GM23338 (cell line): ENCODE measurements around the gene FNDC1. TPM values are rescaled to one million over a fixed set of nuclear protein-coding genes. Genes with fewer than 3 reads are reported as not detected.

Experiments
- ATAC-seq: fragments of 200-7000 bp; cut with Tn5 transposase; 3 replicates; pipeline ENCODE4 v1.9.1; 2020
- DNase-seq: peaks from one replicate; pipeline ENCODE4 v3.0.0-alpha.2; 2015; ENCODE audit warnings: low spot score
- H2AFZ ChIP-seq: fragments of 200-600 bp; sonication (generic); 2 replicates; pipeline ENCODE4 v1.8.0; 2016; ENCODE audit warnings: antibody characterized with exemption, mild to moderate bottlenecking, moderate library complexity
- H3F3A ChIP-seq: fragments of 200-600 bp; sonication (generic); replicated peaks from 2 replicates; pipeline ENCODE4 v1.8.0; 2017; ENCODE audit warnings: antibody characterized with exemption, mixed run types, low read depth
- H3K27ac ChIP-seq: fragments of 200-600 bp; sonication (generic); 2 replicates; pipeline ENCODE4 v1.6.1; 2016; ENCODE audit warnings: low read depth
- H3K27me3 ChIP-seq: fragments of 200-600 bp; sonication (generic); 2 replicates; pipeline ENCODE4 v1.8.0; 2016; ENCODE audit warnings: mild to moderate bottlenecking, mixed run types, moderate library complexity; ENCODE audit not compliant: insufficient read depth
- H3K36me3 ChIP-seq: fragments of 200-600 bp; sonication (generic); 2 replicates; pipeline ENCODE4 v1.8.0; 2016; ENCODE audit warnings: mild to moderate bottlenecking; ENCODE audit not compliant: insufficient read depth
- H3K4me1 ChIP-seq: fragments of 200-600 bp; sonication (generic); 2 replicates; pipeline ENCODE4 v1.8.0; 2016; ENCODE audit warnings: mild to moderate bottlenecking, moderate library complexity; ENCODE audit not compliant: insufficient read depth
- H3K4me2 ChIP-seq: fragments of 200-600 bp; sonication (generic); 2 replicates; pipeline ENCODE4 v1.7.1; 2017; ENCODE audit warnings: mixed run types
- H3K4me3 ChIP-seq: fragments of 200-600 bp; sonication (generic); 2 replicates; pipeline ENCODE4 v1.6.1; 2016; ENCODE audit warnings: mixed run types
- H3K79me2 ChIP-seq: fragments of 200-600 bp; sonication (generic); replicated peaks from 2 replicates; pipeline ENCODE4 v1.8.0; 2017; ENCODE audit warnings: mild to moderate bottlenecking; ENCODE audit not compliant: insufficient read depth
- H3K9me2 ChIP-seq: fragments of 200-600 bp; sonication (generic); 2 replicates; pipeline ENCODE4 v1.8.0; 2017; ENCODE audit not compliant: insufficient read depth
- H4K20me1 ChIP-seq: fragments of 200-600 bp; sonication (generic); replicated peaks from 2 replicates; pipeline ENCODE4 v1.8.0; 2017; ENCODE audit warnings: mild to moderate bottlenecking; ENCODE audit not compliant: insufficient read depth
- H3K27ac Mint-ChIP-seq: 2 replicates; pipeline ENCODE4 v1.8.0; 2020; ENCODE audit warnings: inconsistent platforms, mild to moderate bottlenecking, moderate library complexity, mixed read lengths
- H3K27me3 Mint-ChIP-seq: 3 replicates; pipeline ENCODE4 v1.8.0; 2022; ENCODE audit warnings: low read depth, mild to moderate bottlenecking, moderate library complexity, mixed read lengths, inconsistent platforms; ENCODE audit not compliant: insufficient read depth, poor library complexity
- H3K36me3 Mint-ChIP-seq: 3 replicates; pipeline ENCODE4 v1.8.0; 2021; ENCODE audit warnings: low read depth, mild to moderate bottlenecking, inconsistent platforms, moderate library complexity, mixed read lengths
- H3K4me1 Mint-ChIP-seq: 3 replicates; pipeline ENCODE4 v1.8.0; 2020; ENCODE audit warnings: mild to moderate bottlenecking, inconsistent platforms, mixed read lengths
- H3K4me3 Mint-ChIP-seq: 3 replicates; pipeline ENCODE4 v1.8.0; 2021; ENCODE audit warnings: moderate library complexity, mild to moderate bottlenecking, inconsistent platforms, mixed read lengths
- H3K9me3 Mint-ChIP-seq: 3 replicates; pipeline ENCODE4 v1.8.0; 2020; ENCODE audit warnings: moderate library complexity, mild to moderate bottlenecking, inconsistent platforms, mixed read lengths
- CREB1 ChIP-seq: fragments of 250-450 bp; sonication (Bioruptor Pico); IDR thresholded peaks from 2 replicates; pipeline ENCODE4 v1.5.0; 2020; ENCODE audit warnings: low read depth, mild to moderate bottlenecking, moderate library complexity
- ETS1 ChIP-seq: IDR thresholded peaks from 2 replicates; pipeline ENCODE4 v1.6.1; 2016; ENCODE audit warnings: antibody characterized with exemption
- EZH2 ChIP-seq: fragments of 200-600 bp; sonication (generic); IDR thresholded peaks from one replicate; pipeline ENCODE4 v1.8.0; 2017; ENCODE audit warnings: antibody characterized with exemption, mild to moderate bottlenecking, low read depth; ENCODE audit not compliant: unreplicated experiment
- EZH2phosphoT487 ChIP-seq: fragments of 200-600 bp; sonication (generic); IDR thresholded peaks from one replicate; pipeline ENCODE4 v1.8.1; 2018; ENCODE audit warnings: antibody characterized with exemption; ENCODE audit not compliant: unreplicated experiment
- JUNB ChIP-seq: IDR thresholded peaks from one replicate; pipeline ENCODE4 v1.6.1; 2016; ENCODE audit warnings: antibody characterized with exemption; ENCODE audit not compliant: unreplicated experiment
- NANOG ChIP-seq: IDR thresholded peaks from 2 replicates; pipeline ENCODE4 v1.6.1; 2016; ENCODE audit warnings: antibody characterized with exemption, borderline replicate concordance
- POLR2AphosphoS5 ChIP-seq: IDR thresholded peaks from 2 replicates; pipeline ENCODE4 v1.6.1; 2016; ENCODE audit warnings: antibody characterized with exemption, low read depth
- REST ChIP-seq: IDR thresholded peaks from one replicate; pipeline ENCODE4 v1.6.1; 2018; ENCODE audit warnings: antibody characterized with exemption; ENCODE audit not compliant: unreplicated experiment
- STAT1 ChIP-seq: IDR thresholded peaks from one replicate; pipeline ENCODE4 v1.6.1; 2016; ENCODE audit warnings: antibody characterized with exemption; ENCODE audit not compliant: unreplicated experiment
- ZNF114 ChIP-seq: fragments of 250-450 bp; sonication (Bioruptor Pico); IDR thresholded peaks from 2 replicates; pipeline ENCODE4 v1.5.0; 2020; ENCODE audit warnings: mild to moderate bottlenecking, moderate library complexity
- ZNF331 ChIP-seq: fragments of 250-450 bp; sonication (Bioruptor Pico); IDR thresholded peaks from 2 replicates; pipeline ENCODE4 v1.5.0; 2020; ENCODE audit warnings: low read depth, mild to moderate bottlenecking, moderate library complexity
- ZNF462 ChIP-seq: fragments of 250-450 bp; sonication (Bioruptor Pico); IDR thresholded peaks from 2 replicates; pipeline ENCODE4 v1.5.0; 2020; ENCODE audit warnings: mild to moderate bottlenecking, moderate library complexity
- polyA plus RNA-seq: library from polyadenylated mRNA; unstranded; fragments of >200 nt; fragmentation: Nextera tagmentation; extraction: Ambion mirVana; gene quantifications from 2 replicates; pipeline ENCODE4 v1.2.1, GENCODE V29; 2016
- total RNA-seq: library from RNA; depleted of rRNA; stranded (reverse); fragments of >200 nt; shearing (Covaris generic); gene quantifications from 2 replicates; pipeline ENCODE4 v1.2.3, GENCODE V29; 2014

FNDC1 gene
- total and polyA plus RNA-seq, 2 experiments from 2014 or later = 0.38 to 0.57 TPM

GRCh38 chr6:159194421-159194820 lies 25.2 kb downstream of the FNDC1 start:
- H3K27ac ChIP-seq = no peak overlapping the region
- no peaks in the 10 kb centered on the region for H3K9me3 Mint-ChIP-seq
- H3K36me3 ChIP-seq = no peaks in the 10 kb centered on the region
- no peak for TF ChIP-seq ETS1
- no peak for TF ChIP-seq EZH2phosphoT487
- no peaks in the 10 kb centered on the region for H3K79me2 ChIP-seq
- no peaks in the 10 kb centered on the region for H3K27me3 Mint-ChIP-seq
- no peak overlapping the region for H2AFZ ChIP-seq
- H3K4me2 ChIP-seq = no peak overlapping the region
- H3K4me1 ChIP-seq = no peaks in the 10 kb centered on the region
- H3K4me3 ChIP-seq = no peak overlapping the region
- no peak for ATAC-seq
- no peaks in the 10 kb centered on the region for H3F3A ChIP-seq
- no peaks in the 10 kb centered on the region; the same call in 1 of the 2 replicates for H4K20me1 ChIP-seq
- no peak overlapping the region for H3K27ac Mint-ChIP-seq
- no peaks in the 10 kb centered on the region for H3K36me3 Mint-ChIP-seq
- peaks cover 19% of the 10 kb centered on the region; the same call in 1 of the 2 replicates for H3K9me2 ChIP-seq
- no peaks in the 10 kb centered on the region for H3K4me1 Mint-ChIP-seq
- no peak overlapping the region for H3K4me3 Mint-ChIP-seq
- no peak for DNase-seq
- H3K27me3 ChIP-seq = no peaks in the 10 kb centered on the region

GRCh38 chr6:159196430-159196975 lies 27.3 kb downstream of the FNDC1 start:
- Histone ChIP-seq H3K79me2 (no peaks in the 10 kb centered on the region), H3F3A (no peaks in the 10 kb centered on the region), H3K36me3 (no peaks in the 10 kb centered on the region), H2AFZ (no peak overlapping the region), H3K4me2 (no peak overlapping the region), H3K4me3 (no peak overlapping the region), H3K27ac (no peak overlapping the region), H3K27me3 (no peaks in the 10 kb centered on the region), H4K20me1 (no peaks in the 10 kb centered on the region; the same call in 1 of the 2 replicates), H3K4me1 (no peaks in the 10 kb centered on the region), H3K9me2 (peaks cover 19% of the 10 kb centered on the region; the same call in 1 of the 2 replicates)
- ATAC-seq (no peak), DNase-seq (no peak)
- Mint-ChIP-seq H3K4me1 (no peaks in the 10 kb centered on the region), H3K27me3 (no peaks in the 10 kb centered on the region), H3K9me3 (no peaks in the 10 kb centered on the region), H3K36me3 (no peaks in the 10 kb centered on the region), H3K27ac (no peak overlapping the region), H3K4me3 (no peak overlapping the region)
- TF ChIP-seq STAT1 = no peak
- TF ChIP-seq ZNF331 (CRISPR knock-in tag) = no peak
- no peak for TF ChIP-seq CREB1 (CRISPR knock-in tag)
- no peak for TF ChIP-seq NANOG
- TF ChIP-seq EZH2 = no peak
- no peak for TF ChIP-seq POLR2AphosphoS5
- no peak for TF ChIP-seq JUNB
- TF ChIP-seq EZH2phosphoT487 = no peak
- no peak for TF ChIP-seq ZNF462 (CRISPR knock-in tag)
- no peak for TF ChIP-seq ZNF114
- no peak for TF ChIP-seq REST
